ENCODE data around the gene UBTF.

DNA sequence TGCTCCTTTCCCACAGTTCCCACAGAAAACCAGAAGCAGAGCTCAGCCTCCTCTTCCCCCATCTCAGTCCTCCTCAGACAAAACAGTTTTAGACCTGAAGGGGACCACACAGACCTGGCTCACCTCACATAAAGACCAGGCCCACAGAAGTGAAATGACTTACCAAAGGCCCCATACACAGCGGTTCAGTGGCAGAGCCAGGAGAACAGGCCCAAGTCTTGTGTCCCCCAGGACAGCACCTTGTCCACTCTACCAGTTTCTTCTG is 5.3 kb downstream of the UBTF start:
- TF ChIP-seq, protein P1, sequence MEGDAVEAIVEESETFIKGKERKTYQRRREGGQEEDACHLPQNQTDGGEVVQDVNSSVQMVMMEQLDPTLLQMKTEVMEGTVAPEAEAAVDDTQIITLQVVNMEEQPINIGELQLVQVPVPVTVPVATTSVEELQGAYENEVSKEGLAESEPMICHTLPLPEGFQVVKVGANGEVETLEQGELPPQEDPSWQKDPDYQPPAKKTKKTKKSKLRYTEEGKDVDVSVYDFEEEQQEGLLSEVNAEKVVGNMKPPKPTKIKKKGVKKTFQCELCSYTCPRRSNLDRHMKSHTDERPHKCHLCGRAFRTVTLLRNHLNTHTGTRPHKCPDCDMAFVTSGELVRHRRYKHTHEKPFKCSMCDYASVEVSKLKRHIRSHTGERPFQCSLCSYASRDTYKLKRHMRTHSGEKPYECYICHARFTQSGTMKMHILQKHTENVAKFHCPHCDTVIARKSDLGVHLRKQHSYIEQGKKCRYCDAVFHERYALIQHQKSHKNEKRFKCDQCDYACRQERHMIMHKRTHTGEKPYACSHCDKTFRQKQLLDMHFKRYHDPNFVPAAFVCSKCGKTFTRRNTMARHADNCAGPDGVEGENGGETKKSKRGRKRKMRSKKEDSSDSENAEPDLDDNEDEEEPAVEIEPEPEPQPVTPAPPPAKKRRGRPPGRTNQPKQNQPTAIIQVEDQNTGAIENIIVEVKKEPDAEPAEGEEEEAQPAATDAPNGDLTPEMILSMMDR (conservative IDR thresholded peaks at IDR 0.05), result no peak
- no peak for TF ChIP-seq ZFX (IDR thresholded peaks at IDR 0.05)
